Esophagus squamous epithelium (tissue), 5 donors: ENCODE data around the gene CDK10. TPM values are rescaled to one million over a fixed set of nuclear protein-coding genes. Genes with fewer than 3 reads are reported as not detected.

Source experiments
- DNase-seq: peaks from one replicate; lab custom pipeline; 2025; lab: John Stamatoyannopoulos, UW
- H3K27ac ChIP-seq, 4 donors: fragments of 200-600 bp; sonication (generic); one replicate each; pipeline ENCODE4 v1.5.1; 2016 to 2019; ENCODE audit warnings: mild to moderate bottlenecking in 1 of 4
- H3K27me3 ChIP-seq, 4 donors: fragments of 200-600 bp; sonication (generic); 1 replicate in 3 of 4; 2 replicates in 1 of 4; pipeline versions ENCODE4 v1.5.1 to v1.6.0; 2017 to 2021; ENCODE audit warnings: antibody characterized with exemption in 1 of 4
- H3K36me3 ChIP-seq, 3 donors: fragments of 200-600 bp; sonication (generic); one replicate each; pipeline ENCODE4 v1.5.1; 2016 to 2019
- H3K4me1 ChIP-seq, 3 donors: fragments of 200-600 bp; sonication (generic); one replicate each; pipeline ENCODE4 v1.5.1; 2017 to 2019
- H3K4me3 ChIP-seq, 4 donors: fragments of 200-600 bp; sonication (generic); 1 replicate in 3 of 4; 2 replicates in 1 of 4; pipeline ENCODE4 v1.5.1; 2016 to 2019; ENCODE audit warnings: mild to moderate bottlenecking in 2 of 4, moderate library complexity in 1 of 4
- H3K9me3 ChIP-seq, 3 donors: fragments of 200-600 bp; sonication (generic); one replicate each; pipeline ENCODE4 v1.5.1; 2016 to 2019
- POLR2A ChIP-seq, 4 donors: fragments of 450-650 bp; IDR thresholded peaks; one replicate each; pipeline ENCODE4 v1.6.1; 2017; ENCODE audit warnings: antibody characterized with exemption in 4 of 4, mild to moderate bottlenecking in 4 of 4, moderate library complexity in 3 of 4
- WGBS, 2 donors: methylation state at CpG; one replicate each; pipeline ENCODE4 v1.1.5; 2018; 5-methylcytosine and 5-hydroxymethylcytosine counted together
- intact Hi-C: fragments of 100-400 bp; cut with DNase I; formaldehyde crosslinking; loops from one replicate; pipeline ENCODE4 v1.15.0; 2022
- total RNA-seq, 4 donors: library from RNA; depleted of rRNA; stranded (reverse); fragments of >200 nt; gene quantifications; one replicate each; pipeline ENCODE4 v1.1.0, GENCODE V29; 2016
- TF ChIP-seq, protein P1 (sequence below), 6 experiments: fragments of 450-650 bp in 4 of 6; fragments of 200-600 bp in 2 of 6; sonication (generic) in 2 of 6; IDR thresholded peaks; one replicate each; pipeline ENCODE4 v1.5.1; 2016 to 2019; ENCODE audit warnings: antibody characterized with exemption in 6 of 6, mild to moderate bottlenecking in 4 of 6, moderate library complexity in 4 of 6
- donor health status: DM: yes; HTN: yes; CAD: no.

The CDK10 gene
- total RNA-seq, 4 donors from 2014 or later: 21.6 to 45.0 (median 39.3) TPM

DNA sequence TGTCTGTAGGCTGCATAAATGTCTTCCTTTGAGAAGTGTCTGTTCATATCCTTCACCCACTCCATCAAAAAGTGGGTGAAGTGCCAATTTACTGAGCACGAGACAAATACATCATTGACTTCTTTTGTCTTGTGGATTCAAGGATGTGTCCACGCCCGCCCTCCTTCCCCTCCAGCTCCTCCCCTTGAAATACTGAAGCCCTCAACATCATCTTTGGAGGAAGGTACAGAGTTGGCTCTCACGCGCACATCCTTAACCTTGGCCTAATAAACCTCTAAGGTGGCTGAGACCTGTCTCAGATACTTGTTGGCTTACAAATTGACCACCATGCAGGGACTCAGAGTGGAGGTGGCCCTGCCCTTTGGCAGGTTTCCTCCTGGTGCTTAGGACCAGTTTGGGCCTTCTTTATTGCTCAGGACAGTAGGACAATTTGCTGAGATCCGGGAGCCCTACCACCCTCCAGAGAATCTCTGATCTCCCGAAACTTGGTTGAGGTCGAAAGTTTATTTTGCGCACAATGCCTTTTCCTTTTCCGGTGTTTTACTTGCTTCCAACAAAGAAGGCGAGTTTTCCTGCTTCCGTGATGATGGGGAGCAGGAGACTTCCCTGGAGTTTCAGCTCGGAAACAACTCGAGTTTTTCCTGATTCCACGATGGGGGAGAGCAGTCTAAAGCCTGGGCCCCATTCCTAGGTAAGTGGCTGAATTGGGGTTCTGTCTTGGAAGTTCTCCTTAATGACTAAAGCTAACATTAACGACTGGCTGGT is 14.1 kb upstream of the CDK10 start:
- H3K36me3 ChIP-seq: no peaks in the 10 kb centered on the region
- DNase-seq: no peak
- WGBS, 2 donors: 80 to 88% methylated on average over 10 to 15 of the region's 16 CpGs
- H3K4me3 ChIP-seq: no peak overlapping the region
- TF ChIP-seq, protein P1, sequence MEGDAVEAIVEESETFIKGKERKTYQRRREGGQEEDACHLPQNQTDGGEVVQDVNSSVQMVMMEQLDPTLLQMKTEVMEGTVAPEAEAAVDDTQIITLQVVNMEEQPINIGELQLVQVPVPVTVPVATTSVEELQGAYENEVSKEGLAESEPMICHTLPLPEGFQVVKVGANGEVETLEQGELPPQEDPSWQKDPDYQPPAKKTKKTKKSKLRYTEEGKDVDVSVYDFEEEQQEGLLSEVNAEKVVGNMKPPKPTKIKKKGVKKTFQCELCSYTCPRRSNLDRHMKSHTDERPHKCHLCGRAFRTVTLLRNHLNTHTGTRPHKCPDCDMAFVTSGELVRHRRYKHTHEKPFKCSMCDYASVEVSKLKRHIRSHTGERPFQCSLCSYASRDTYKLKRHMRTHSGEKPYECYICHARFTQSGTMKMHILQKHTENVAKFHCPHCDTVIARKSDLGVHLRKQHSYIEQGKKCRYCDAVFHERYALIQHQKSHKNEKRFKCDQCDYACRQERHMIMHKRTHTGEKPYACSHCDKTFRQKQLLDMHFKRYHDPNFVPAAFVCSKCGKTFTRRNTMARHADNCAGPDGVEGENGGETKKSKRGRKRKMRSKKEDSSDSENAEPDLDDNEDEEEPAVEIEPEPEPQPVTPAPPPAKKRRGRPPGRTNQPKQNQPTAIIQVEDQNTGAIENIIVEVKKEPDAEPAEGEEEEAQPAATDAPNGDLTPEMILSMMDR (IDR thresholded peaks at IDR 0.05): no peak
- no peak for TF ChIP-seq POLR2A (IDR thresholded peaks at IDR 0.05)
- no peak overlapping the region for H3K27ac ChIP-seq
- intact Hi-C loops: no loop called here
- peaks cover 0 to 18% (median 4%) of the 10 kb centered on the region in 3 donors for H3K4me1 ChIP-seq
- no peaks in the 10 kb centered on the region for H3K27me3 ChIP-seq
- no peaks in the 10 kb centered on the region for H3K9me3 ChIP-seq

DNA sequence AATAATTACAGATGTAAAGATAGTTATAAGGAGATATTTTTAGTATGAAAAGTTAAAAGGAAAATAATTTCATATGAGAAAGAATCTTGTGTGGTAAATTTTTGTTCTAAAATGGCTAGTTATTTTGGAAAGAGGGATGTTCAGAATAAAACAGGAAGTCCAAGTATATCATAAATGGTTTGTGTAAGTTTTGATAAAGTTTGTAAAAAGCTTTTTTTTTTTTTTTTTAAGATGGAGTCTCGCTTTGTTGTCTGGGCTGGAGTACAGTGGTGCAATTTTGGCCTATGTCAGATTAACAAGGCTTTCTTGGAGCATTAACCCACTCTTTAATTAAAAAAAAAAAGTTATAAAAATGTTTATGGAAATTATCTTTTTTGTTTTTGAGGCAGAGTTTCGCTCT is 8.2 kb upstream of the CDK10 start:
- intact Hi-C loops: no loop called here

DNA sequence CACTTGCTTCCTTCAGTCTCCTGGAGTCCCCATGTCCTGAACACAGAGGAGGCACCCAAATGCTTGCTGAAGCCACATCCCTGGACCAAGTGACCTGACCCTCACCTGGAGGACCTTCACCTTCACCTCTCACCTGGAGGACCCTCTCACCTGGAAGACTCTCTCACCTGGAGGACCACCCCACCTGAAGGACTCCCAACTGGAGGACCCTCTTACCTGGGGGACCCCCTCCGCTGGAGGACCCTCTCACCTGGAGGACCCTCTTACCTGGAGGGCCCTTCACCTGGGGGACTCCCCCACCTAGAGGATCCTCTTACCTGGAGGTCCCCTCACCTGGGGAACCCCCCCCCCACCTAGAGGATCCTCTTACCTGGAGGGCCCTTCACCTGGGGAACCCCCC is 573 bp upstream of the CDK10 start:
- intact Hi-C loops: no loop called here
- peak overlapping the region in 2 of 4 donors; percentile 75 to 84 for H3K4me3 ChIP-seq
- no peak overlapping the region for H3K27ac ChIP-seq
- TF ChIP-seq, protein P1 (IDR thresholded peaks at IDR 0.05): no peak
- TF ChIP-seq POLR2A (IDR thresholded peaks at IDR 0.05): no peak
- peaks cover 8 to 21% (median 10%) of the 10 kb centered on the region in 3 donors for H3K36me3 ChIP-seq
- no peaks in the 10 kb centered on the region for H3K9me3 ChIP-seq
- H3K27me3 ChIP-seq: no peaks in the 10 kb centered on the region
- no peak for DNase-seq
- peaks cover 7 to 22% (median 8%) of the 10 kb centered on the region in 3 donors for H3K4me1 ChIP-seq
- 100% methylated on average over 1 of the region's 1 CpG; no CpG with 5 or more reads in 1 of the 2 donors for WGBS, 2 donors

More for the DNA sequence above, 8.2 kb upstream of the CDK10 start:
- Histone ChIP-seq H3K4me3 (no peak overlapping the region), H3K9me3 (peaks cover 0 to 9% (median 0%) of the 10 kb centered on the region in 3 donors), H3K36me3 (no peaks in the 10 kb centered on the region), H3K4me1 (no peaks in the 10 kb centered on the region), H3K27ac (no peak overlapping the region), H3K27me3 (no peaks in the 10 kb centered on the region)
- 94 to 97% methylated on average over 2 of the region's 2 CpGs for WGBS, 2 donors
- TF ChIP-seq, protein P1 (IDR thresholded peaks at IDR 0.05): no peak
- TF ChIP-seq POLR2A (IDR thresholded peaks at IDR 0.05): no peak
- no peak for DNase-seq

DNA sequence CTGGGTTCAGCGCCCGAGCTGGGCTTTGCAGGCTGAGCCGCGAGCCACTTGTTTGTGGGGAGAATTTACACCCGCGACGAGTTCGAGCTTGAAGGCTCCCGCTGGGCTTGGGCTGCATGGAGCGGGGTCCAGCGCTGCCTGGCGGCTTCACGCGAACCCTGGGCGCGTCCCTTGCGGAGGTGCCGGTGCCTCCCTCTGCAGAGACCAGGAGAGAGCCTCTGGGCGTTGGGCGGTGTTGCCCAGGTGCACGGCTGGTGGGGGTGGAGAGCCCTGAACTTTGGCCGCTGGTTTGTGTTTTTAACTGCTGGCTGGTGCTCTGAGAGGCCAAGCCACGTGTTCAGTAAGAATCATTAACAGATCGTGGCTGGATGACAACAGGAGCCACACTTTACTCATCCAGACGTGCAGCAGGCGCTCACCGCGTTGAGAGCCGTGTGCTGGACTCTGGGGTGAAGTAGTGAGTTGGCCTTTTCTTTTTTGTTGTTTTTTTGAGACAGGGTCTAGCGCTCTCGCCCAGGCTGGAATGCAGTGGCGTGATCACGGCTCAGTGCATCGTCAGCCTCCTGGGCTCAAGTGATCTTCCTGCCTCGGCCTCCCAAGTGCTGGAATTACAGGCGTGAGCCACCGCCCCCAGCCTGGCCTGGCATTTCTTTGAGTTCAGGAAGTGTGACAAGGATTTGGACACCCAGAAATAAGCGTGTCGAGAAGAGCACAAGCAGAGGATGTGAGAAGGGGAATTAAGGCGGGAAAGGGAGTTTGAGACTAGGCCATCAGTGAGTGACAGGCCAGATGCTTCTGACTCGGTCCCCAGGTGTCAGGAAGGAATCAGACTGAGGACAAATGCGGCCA is 827 bp downstream of the CDK10 start:
- 15 to 25% methylated on average over 14 to 27 of the region's 42 CpGs for WGBS, 2 donors
- H3K4me3 ChIP-seq: peak overlapping the region; percentile 75 to 89 (median 82)
- H3K9me3 ChIP-seq: no peaks in the 10 kb centered on the region
- H3K27me3 ChIP-seq: no peaks in the 10 kb centered on the region
- intact Hi-C loops: no loop called here
- TF ChIP-seq, protein P1 (IDR thresholded peaks at IDR 0.05): no peak
- no peak for TF ChIP-seq POLR2A (IDR thresholded peaks at IDR 0.05)
- DNase-seq: no peak
- peaks cover 10 to 35% (median 19%) of the 10 kb centered on the region in 3 donors for H3K36me3 ChIP-seq
- H3K4me1 ChIP-seq: peaks cover 7 to 22% (median 8%) of the 10 kb centered on the region in 3 donors
- H3K27ac ChIP-seq: peak overlapping the region; percentile 82 to 94 (median 90)
